ENCODE results near the gene CHRNA1.

Gene CHRNA1

GRCh38 chr2:174777347-174778084 is 13.2 kb upstream of the CHRNA1 start:
- POLR2A ChIA-PET = interaction anchor here (1.4 to 3.6 kb wide), 2 partner anchors 10 to 59 kb away, joined by 3 to 17 read pairs; no protein-coding TSS in a partner anchor
- CTCF ChIA-PET = interaction anchor here (0.7 to 12.4 kb wide), 4 partner anchors 13 to 207 kb away, joined by 3 to 417 read pairs (median 4); partner anchors contain the start of gene CHRNA1

GRCh38 chr2:174776675-174777074 is 12.4 kb upstream of the CHRNA1 start:
- ChIA-PET POLR2A (interaction anchor here (1.4 to 3.6 kb wide), 2 partner anchors 11 to 59 kb away, joined by 3 to 17 read pairs; no protein-coding TSS in a partner anchor), CTCF (interaction anchor here (0.9 to 12.4 kb wide), 8 partner anchors 14 to 215 kb away, joined by 3 to 417 read pairs (median 6); no protein-coding TSS in a partner anchor)
- H3K4me3 ChIP-seq (ENCODE audit: low read depth, low read length) = no peak overlapping the region
- TF ChIP-seq, protein P1, sequence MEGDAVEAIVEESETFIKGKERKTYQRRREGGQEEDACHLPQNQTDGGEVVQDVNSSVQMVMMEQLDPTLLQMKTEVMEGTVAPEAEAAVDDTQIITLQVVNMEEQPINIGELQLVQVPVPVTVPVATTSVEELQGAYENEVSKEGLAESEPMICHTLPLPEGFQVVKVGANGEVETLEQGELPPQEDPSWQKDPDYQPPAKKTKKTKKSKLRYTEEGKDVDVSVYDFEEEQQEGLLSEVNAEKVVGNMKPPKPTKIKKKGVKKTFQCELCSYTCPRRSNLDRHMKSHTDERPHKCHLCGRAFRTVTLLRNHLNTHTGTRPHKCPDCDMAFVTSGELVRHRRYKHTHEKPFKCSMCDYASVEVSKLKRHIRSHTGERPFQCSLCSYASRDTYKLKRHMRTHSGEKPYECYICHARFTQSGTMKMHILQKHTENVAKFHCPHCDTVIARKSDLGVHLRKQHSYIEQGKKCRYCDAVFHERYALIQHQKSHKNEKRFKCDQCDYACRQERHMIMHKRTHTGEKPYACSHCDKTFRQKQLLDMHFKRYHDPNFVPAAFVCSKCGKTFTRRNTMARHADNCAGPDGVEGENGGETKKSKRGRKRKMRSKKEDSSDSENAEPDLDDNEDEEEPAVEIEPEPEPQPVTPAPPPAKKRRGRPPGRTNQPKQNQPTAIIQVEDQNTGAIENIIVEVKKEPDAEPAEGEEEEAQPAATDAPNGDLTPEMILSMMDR (IDR thresholded peaks at IDR 0.05; ENCODE audit: insufficient read depth, low read length, missing control alignments) = no peak
- DNase-seq (ENCODE audit: low read depth, low spot score) = no peak

More at GRCh38 chr2:174777347-174778084, 13.2 kb upstream of the CHRNA1 start:
- no peak overlapping the region for H3K4me3 ChIP-seq (ENCODE audit: low read depth, low read length)
- TF ChIP-seq, protein P1 (IDR thresholded peaks at IDR 0.05; ENCODE audit: insufficient read depth, low read length, missing control alignments) = no peak
- no peak for DNase-seq (ENCODE audit: low read depth, low spot score)

DNA sequence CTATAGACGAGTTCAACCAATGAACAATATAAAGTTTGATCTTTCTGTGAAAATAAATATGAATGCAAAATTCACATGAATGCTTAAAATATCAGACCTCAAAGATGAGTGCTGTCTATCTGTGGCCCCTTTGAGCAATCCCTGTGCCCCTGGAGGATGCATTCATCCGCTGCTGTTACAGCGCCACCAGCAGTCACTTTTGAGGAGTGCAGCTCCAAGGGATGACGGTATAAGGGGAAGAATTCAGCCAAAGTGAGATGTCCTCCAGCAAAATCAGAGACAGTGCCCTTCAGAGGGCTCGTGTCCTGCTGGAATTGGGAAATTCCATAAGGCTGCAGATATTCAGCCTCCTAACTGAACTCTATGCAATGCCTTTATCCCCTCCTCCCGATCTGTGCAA is 12.0 kb upstream of the CHRNA1 start:
- no peak overlapping the region for H3K4me3 ChIP-seq (ENCODE audit: low read depth, low read length)
- TF ChIP-seq, protein P1 (IDR thresholded peaks at IDR 0.05; ENCODE audit: insufficient read depth, low read length, missing control alignments) = peak; percentile 21
- ChIA-PET POLR2A (interaction anchor here (1.3 kb wide), 1 partner anchor 196 kb away, joined by 5 read pairs; no protein-coding TSS in a partner anchor), CTCF (interaction anchor here (0.6 to 12.4 kb wide), 12 partner anchors 14 to 215 kb away, joined by 3 to 417 read pairs (median 4); no protein-coding TSS in a partner anchor)
- DNase-seq (ENCODE audit: low read depth, low spot score) = no peak

GRCh38 chr2:174775571-174775980 is 11.3 kb upstream of the CHRNA1 start:
- ChIA-PET CTCF (interaction anchor here (0.6 to 12.4 kb wide), 15 partner anchors 10 to 216 kb away, joined by 3 to 417 read pairs (median 4); no protein-coding TSS in a partner anchor), POLR2A (interaction anchor here (1.3 kb wide), 1 partner anchor 197 kb away, joined by 5 read pairs; no protein-coding TSS in a partner anchor)
- DNase-seq (ENCODE audit: low read depth, low spot score) = no peak
- H3K4me3 ChIP-seq (ENCODE audit: low read depth, low read length) = no peak overlapping the region
- TF ChIP-seq, protein P1 (IDR thresholded peaks at IDR 0.05; ENCODE audit: insufficient read depth, low read length, missing control alignments) = no peak

DNA sequence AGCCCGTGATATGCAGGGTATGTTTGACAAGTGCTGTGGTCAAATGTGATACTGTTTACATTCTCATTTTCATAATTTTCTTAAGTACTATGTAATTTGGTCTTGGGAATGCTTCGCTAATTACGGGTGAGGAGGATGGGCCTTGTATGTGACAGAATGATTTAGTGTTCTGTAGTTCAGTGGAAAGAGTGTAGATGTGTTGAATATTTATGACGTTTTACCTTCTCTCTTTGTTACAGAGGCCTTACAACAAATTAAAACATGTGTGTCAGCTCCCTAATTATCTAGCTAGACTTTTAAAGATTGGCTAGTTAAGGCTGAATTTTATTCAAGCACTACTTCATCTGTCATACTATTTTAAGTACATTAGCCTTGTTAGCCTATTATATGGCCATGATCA is 10.6 kb upstream of the CHRNA1 start:
- TF ChIP-seq, protein P1 (IDR thresholded peaks at IDR 0.05; ENCODE audit: insufficient read depth, low read length, missing control alignments) = no peak
- no peak for DNase-seq (ENCODE audit: low read depth, low spot score)
- no peak overlapping the region for H3K4me3 ChIP-seq (ENCODE audit: low read depth, low read length)
- ChIA-PET POLR2A (interaction anchor here (1.3 kb wide), 1 partner anchor 198 kb away, joined by 5 read pairs; no protein-coding TSS in a partner anchor), CTCF (interaction anchor here (0.8 to 12.4 kb wide), 14 partner anchors 10 to 217 kb away, joined by 3 to 417 read pairs (median 4); no protein-coding TSS in a partner anchor)

GRCh38 chr2:174773215-174773614 is 8.9 kb upstream of the CHRNA1 start:
- ChIA-PET CTCF (interaction anchor here (0.7 to 12.4 kb wide), 16 partner anchors 11 to 232 kb away, joined by 3 to 417 read pairs (median 29); partner anchors contain the start of gene CHN1), POLR2A (no interaction called here)
- no peak overlapping the region for H3K4me3 ChIP-seq (ENCODE audit: low read depth, low read length)
- DNase-seq (ENCODE audit: low read depth, low spot score) = no peak
- TF ChIP-seq, protein P1 (IDR thresholded peaks at IDR 0.05; ENCODE audit: insufficient read depth, low read length, missing control alignments) = no peak

Data from AG04449 (cell line).